Prostate gland (tissue), 2 donors: ENCODE results near the gene PHLDA3. TPM values are rescaled to one million over a fixed set of nuclear protein-coding genes. Genes with fewer than 3 reads are reported as not detected.

ENCODE experiments used
- DNase-seq: peaks from one replicate; pipeline ENCODE4 v3.0.0-alpha.2; 2019; ENCODE audit warnings: low spot score
- H3K27ac ChIP-seq, 2 donors: fragments of 200-600 bp; sonication (generic); 2 replicates each; pipeline ENCODE4 v1.5.1; 2017 to 2019
- H3K27me3 ChIP-seq: fragments of 200-600 bp; sonication (generic); replicated peaks from 2 replicates; pipeline ENCODE4 v1.5.1; 2019; ENCODE audit not compliant: insufficient read depth
- H3K36me3 ChIP-seq, 2 donors: fragments of 200-600 bp; sonication (generic); 1 replicate in 1 of 2; 2 replicates in 1 of 2; pipeline versions ENCODE4 v1.5.1 to v1.8.1; 2017 to 2019
- H3K4me1 ChIP-seq: fragments of 200-600 bp; sonication (generic); replicated peaks from 2 replicates; pipeline ENCODE4 v1.5.1; 2019
- H3K4me3 ChIP-seq, 2 donors: fragments of 200-600 bp; sonication (generic); 2 replicates each; pipeline ENCODE4 v1.5.1; 2017 to 2019
- H3K9me3 ChIP-seq: fragments of 200-600 bp; sonication (generic); 2 replicates; pipeline ENCODE4 v1.5.1; 2017
- POLR2A ChIP-seq: fragments of 450-650 bp; IDR thresholded peaks from one replicate; pipeline ENCODE4 v1.6.1; 2016; ENCODE audit warnings: antibody characterized with exemption, mild to moderate bottlenecking
- POLR2AphosphoS5 ChIP-seq: sonication (generic); formaldehyde crosslinking; IDR thresholded peaks from one replicate; pipeline ENCODE4 v1.6.1; 2017; ENCODE audit warnings: antibody characterized with exemption
- WGBS: methylation state at CpG from one replicate; pipeline ENCODE4 v1.1.5; 2018; 5-methylcytosine and 5-hydroxymethylcytosine counted together
- intact Hi-C: fragments of 100-400 bp; cut with DNase I; formaldehyde crosslinking; loops from one replicate; pipeline ENCODE4 v1.14.2; 2022
- total RNA-seq, 2 donors: library from RNA; depleted of rRNA; stranded (reverse); fragments of >200 nt; gene quantifications; one replicate each; pipeline ENCODE4 v1.1.0, GENCODE V29; 2016
- TF ChIP-seq, protein P1 (sequence below), 4 experiments: fragments of 200-600 bp in 2 of 4; fragments of 450-650 bp in 2 of 4; sonication (generic) in 2 of 4; IDR thresholded peaks; 1 replicate in 3 of 4; 2 replicates in 1 of 4; pipeline ENCODE4 v1.5.1; 2016 to 2019; ENCODE audit warnings: antibody characterized with exemption in 4 of 4, mild to moderate bottlenecking in 2 of 4, moderate library complexity in 2 of 4

PHLDA3 gene
- total RNA-seq, 2 donors from 2014 or later = 49.7 to 73.9 TPM

DNA sequence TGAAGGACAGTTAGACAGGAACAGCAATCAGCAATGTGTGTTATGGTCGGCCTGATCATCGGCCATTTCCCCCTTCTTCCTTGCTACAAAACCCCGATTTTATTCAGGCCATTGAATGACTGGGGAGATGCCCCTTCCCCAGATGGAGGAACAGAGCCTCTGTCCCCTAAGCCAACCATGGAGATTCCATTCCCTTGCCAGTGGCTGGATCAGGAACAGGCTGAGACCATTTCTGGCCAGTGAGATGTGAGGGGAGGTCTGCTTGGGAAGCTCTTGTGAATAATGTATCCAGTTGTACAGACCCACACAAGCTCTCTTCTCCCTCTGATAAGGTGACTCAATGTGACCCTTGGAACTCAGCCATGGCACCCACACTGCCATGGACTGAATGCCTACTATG lies 30.2 kb upstream of the PHLDA3 start:
- H3K36me3 ChIP-seq = peaks cover 0 to 5% of the 10 kb centered on the region in 2 donors
- TF ChIP-seq POLR2AphosphoS5 = no peak
- TF ChIP-seq, protein P1, sequence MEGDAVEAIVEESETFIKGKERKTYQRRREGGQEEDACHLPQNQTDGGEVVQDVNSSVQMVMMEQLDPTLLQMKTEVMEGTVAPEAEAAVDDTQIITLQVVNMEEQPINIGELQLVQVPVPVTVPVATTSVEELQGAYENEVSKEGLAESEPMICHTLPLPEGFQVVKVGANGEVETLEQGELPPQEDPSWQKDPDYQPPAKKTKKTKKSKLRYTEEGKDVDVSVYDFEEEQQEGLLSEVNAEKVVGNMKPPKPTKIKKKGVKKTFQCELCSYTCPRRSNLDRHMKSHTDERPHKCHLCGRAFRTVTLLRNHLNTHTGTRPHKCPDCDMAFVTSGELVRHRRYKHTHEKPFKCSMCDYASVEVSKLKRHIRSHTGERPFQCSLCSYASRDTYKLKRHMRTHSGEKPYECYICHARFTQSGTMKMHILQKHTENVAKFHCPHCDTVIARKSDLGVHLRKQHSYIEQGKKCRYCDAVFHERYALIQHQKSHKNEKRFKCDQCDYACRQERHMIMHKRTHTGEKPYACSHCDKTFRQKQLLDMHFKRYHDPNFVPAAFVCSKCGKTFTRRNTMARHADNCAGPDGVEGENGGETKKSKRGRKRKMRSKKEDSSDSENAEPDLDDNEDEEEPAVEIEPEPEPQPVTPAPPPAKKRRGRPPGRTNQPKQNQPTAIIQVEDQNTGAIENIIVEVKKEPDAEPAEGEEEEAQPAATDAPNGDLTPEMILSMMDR (IDR thresholded peaks at IDR 0.05) = no peak
- TF ChIP-seq POLR2A = no peak
- H3K27ac ChIP-seq = peak overlapping the region; percentile 91 to 96
- H3K4me3 ChIP-seq = no peak overlapping the region
- DNase-seq = no peak
- H3K9me3 ChIP-seq = no peaks in the 10 kb centered on the region
- 71% methylated on average over 3 of the region's 3 CpGs for WGBS
- intact Hi-C loops = no loop called here
- H3K27me3 ChIP-seq = no peaks in the 10 kb centered on the region
- H3K4me1 ChIP-seq = peaks cover 40% of the 10 kb centered on the region

DNA sequence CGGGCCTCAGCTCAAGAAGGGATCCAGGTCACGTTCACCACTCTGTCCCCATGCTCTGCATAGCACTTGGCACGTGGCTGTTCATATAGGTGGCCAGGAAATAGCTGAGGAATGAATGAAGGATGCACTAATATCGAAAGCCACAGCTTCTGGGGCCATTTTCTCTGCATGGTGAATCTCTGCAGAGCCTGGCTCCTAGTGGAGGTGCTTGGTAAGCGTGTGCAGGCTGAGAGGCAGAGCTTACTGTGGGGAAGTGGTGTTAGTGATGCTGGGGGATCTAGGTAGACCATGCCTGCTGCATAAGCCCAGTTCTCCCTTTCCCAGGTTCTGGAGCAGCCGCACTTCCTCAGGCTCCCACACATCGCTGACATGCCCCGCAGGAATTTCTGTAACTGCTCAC lies 29.6 kb upstream of the PHLDA3 start:
- no peaks in the 10 kb centered on the region for H3K27me3 ChIP-seq
- H3K4me3 ChIP-seq = no peak overlapping the region
- H3K36me3 ChIP-seq = peaks cover 0 to 5% of the 10 kb centered on the region in 2 donors
- peaks cover 45% of the 10 kb centered on the region for H3K4me1 ChIP-seq
- peak overlapping the region; percentile 91 to 96 for H3K27ac ChIP-seq
- H3K9me3 ChIP-seq = no peaks in the 10 kb centered on the region
- WGBS = 73% methylated on average over 8 of the region's 8 CpGs
- TF ChIP-seq, protein P1 (IDR thresholded peaks at IDR 0.05) = no peak
- no peak for TF ChIP-seq POLR2AphosphoS5
- TF ChIP-seq POLR2A = no peak
- intact Hi-C loops = no loop called here
- no peak for DNase-seq

DNA sequence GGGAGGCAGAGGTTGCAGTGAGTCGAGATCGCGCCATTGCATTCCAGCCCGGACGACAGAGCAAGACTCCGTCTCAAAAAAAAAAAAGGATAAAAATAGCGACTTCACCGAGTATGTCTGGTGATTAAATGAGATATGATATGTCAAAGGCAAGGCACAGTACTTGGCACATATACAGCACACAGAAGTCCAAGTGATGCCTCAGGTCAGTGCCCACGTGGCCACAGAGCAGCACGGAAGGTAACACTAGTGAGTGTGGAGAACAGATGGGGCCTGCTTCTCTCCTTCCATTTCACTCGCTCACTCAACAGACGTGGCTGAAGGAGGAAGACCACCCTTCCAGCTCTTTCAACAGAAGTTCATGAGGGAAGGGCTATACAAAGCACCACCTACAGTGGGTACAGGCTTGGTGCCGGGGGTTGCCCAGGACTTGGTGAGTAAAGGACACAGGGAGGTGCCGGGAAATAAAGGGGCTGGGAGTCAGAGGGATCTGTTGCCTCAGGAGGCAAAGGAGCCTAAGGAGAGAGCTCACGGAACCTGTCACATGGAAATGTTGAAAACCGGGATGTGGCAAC lies 29.0 kb upstream of the PHLDA3 start:
- Histone ChIP-seq H3K4me3 (no peak overlapping the region), H3K36me3 (peaks cover 0 to 5% of the 10 kb centered on the region in 2 donors), H3K9me3 (no peaks in the 10 kb centered on the region), H3K27ac (peak overlapping the region; percentile 91 to 96), H3K27me3 (no peaks in the 10 kb centered on the region), H3K4me1 (peaks cover 44% of the 10 kb centered on the region)
- WGBS = 71% methylated on average over 16 of the region's 16 CpGs
- intact Hi-C loops = no loop called here
- TF ChIP-seq POLR2AphosphoS5 (no peak), POLR2A (no peak)
- TF ChIP-seq, protein P1 (IDR thresholded peaks at IDR 0.05) = no peak
- no peak for DNase-seq

DNA sequence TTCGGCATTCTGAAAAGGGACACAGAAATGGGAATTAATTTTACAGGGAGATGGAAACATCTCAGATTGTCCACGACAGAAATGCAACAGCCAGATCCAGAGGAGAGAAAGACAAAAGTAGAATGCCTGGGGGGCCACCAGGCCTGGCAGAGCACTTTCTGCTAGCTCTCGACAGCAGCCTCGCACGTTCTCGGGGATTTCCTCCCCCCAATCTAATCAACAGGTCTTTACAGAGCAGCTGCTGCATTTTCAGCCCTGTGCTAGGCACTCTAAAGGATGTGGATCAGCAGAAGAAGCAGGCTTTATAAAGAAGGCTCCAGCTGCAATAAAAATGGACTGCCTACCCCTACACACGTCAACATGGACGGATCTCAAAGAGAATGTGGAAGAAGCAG lies 27.3 kb upstream of the PHLDA3 start:
- intact Hi-C loops = no loop called here
- no peaks in the 10 kb centered on the region for H3K9me3 ChIP-seq
- no peaks in the 10 kb centered on the region for H3K27me3 ChIP-seq
- no peak overlapping the region for H3K4me3 ChIP-seq
- TF ChIP-seq, protein P1 (IDR thresholded peaks at IDR 0.05) = no peak
- no peak for TF ChIP-seq POLR2A
- no peak for TF ChIP-seq POLR2AphosphoS5
- WGBS = 17% methylated on average over 8 of the region's 8 CpGs
- H3K27ac ChIP-seq = peak overlapping the region; percentile 91 to 96
- peaks cover 42% of the 10 kb centered on the region for H3K4me1 ChIP-seq
- DNase-seq = no peak
- peaks cover 0 to 5% of the 10 kb centered on the region in 2 donors for H3K36me3 ChIP-seq
